Measurements from ENCODE around the gene UMAD1. TPM values are rescaled to one million over a fixed set of nuclear protein-coding genes. Genes with fewer than 3 reads are reported as not detected.

UMAD1 gene
- total RNA-seq, 4 donors from 2014 or later = 5.6 to 13.2 (median 12.1) TPM

- no peak for ATAC-seq (ENCODE audit: low FRiP score)
- no peak for TF ChIP-seq CTCF (IDR thresholded peaks at IDR 0.05)
- DNase-seq (ENCODE audit: low spot score) = no peak
These were observed 279.9 kb downstream of the UMAD1 start for GRCh38 chr7:7920481-7920880.

- no peak for TF ChIP-seq CTCF (IDR thresholded peaks at IDR 0.05)
- ATAC-seq (ENCODE audit: low FRiP score) = no peak
These were observed 281.3 kb downstream of the UMAD1 start for GRCh38 chr7:7921830-7922229.

GRCh38 chr7:7922684-7923385 lies 282.3 kb downstream of the UMAD1 start:
- TF ChIP-seq CTCF (IDR thresholded peaks at IDR 0.05) = no peak
- ATAC-seq (ENCODE audit: low FRiP score) = no peak
- no peak for DNase-seq (ENCODE audit: low spot score)

More at GRCh38 chr7:7921830-7922229, 281.3 kb downstream of the UMAD1 start:
- no peak for DNase-seq (ENCODE audit: low spot score)

- no peak for ATAC-seq (ENCODE audit: low FRiP score)
- no peak for TF ChIP-seq CTCF (IDR thresholded peaks at IDR 0.05)
- no peak for DNase-seq (ENCODE audit: low spot score)
These were observed 283.3 kb downstream of the UMAD1 start for GRCh38 chr7:7923818-7924217.

GRCh38 chr7:7924303-7924702 lies 283.8 kb downstream of the UMAD1 start:
- TF ChIP-seq CTCF (IDR thresholded peaks at IDR 0.05) = no peak
- no peak for ATAC-seq (ENCODE audit: low FRiP score)
- DNase-seq (ENCODE audit: low spot score) = no peak

Small RNAs within 50 kb of the gene (small RNA-seq; reads per million reads assigned to genes)
- not detected for gene RNU6-534P

Other genes starting within 250 kb of the UMAD1 start
- 1 to 10 TPM in 1 of 4 donors, under 1 TPM in 3; 0.25 to 3.0 (median 0.65) TPM for gene COL28A1, start 104.9 kb upstream of the UMAD1 start, total RNA-seq
- 10 to 100 TPM; 28.4 to 61.7 (median 41.5) TPM for gene MIOS, start 73.9 kb upstream of the UMAD1 start, total RNA-seq
- 10 to 100 TPM in 3 of 4 donors, 1 to 10 TPM in 1; 9.7 to 19.3 (median 17.9) TPM for gene RPA3, start 77.9 kb downstream of the UMAD1 start, total RNA-seq